ENCODE results near the gene GTF2I.
"Not testable (repeated sequence)": the region's sequence is repeated elsewhere in the genome, so short reads cannot be mapped to it uniquely, and the experiment has no call there.

The GTF2I gene

DNA sequence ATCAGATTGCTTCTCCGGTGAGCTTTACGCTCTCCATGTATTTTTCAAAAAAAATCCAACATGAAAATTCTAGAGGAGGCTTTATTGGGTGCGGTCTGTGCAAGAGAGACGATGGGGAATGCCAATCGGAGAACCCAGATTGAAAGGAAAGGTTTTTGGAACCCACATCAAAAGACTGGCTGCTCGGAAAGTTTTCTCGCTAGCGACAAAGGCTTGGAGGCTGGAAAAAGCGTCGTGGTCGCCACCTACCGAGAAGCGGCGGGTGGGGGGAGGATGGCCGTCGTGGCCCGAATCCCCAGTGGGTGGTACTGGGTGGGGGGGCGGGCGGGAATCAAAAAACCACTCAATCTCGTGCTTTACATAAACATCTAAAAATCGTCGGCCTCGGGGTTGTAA, 1.1 kb upstream of the GTF2I start:
- in situ Hi-C loops (cut with MboI; ENCODE audit: low sequenced_read_pairs, unreplicated experiment) = no loop called here
- TF ChIP-seq, protein P1, sequence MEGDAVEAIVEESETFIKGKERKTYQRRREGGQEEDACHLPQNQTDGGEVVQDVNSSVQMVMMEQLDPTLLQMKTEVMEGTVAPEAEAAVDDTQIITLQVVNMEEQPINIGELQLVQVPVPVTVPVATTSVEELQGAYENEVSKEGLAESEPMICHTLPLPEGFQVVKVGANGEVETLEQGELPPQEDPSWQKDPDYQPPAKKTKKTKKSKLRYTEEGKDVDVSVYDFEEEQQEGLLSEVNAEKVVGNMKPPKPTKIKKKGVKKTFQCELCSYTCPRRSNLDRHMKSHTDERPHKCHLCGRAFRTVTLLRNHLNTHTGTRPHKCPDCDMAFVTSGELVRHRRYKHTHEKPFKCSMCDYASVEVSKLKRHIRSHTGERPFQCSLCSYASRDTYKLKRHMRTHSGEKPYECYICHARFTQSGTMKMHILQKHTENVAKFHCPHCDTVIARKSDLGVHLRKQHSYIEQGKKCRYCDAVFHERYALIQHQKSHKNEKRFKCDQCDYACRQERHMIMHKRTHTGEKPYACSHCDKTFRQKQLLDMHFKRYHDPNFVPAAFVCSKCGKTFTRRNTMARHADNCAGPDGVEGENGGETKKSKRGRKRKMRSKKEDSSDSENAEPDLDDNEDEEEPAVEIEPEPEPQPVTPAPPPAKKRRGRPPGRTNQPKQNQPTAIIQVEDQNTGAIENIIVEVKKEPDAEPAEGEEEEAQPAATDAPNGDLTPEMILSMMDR (IDR thresholded peaks at IDR 0.05; ENCODE audit: borderline replicate concordance, control extremely low read depth, extremely low read depth, insufficient read depth, missing control alignments) = peak; percentile 54
- DNase-seq (ENCODE audit: low spot score) = no peak

DNA sequence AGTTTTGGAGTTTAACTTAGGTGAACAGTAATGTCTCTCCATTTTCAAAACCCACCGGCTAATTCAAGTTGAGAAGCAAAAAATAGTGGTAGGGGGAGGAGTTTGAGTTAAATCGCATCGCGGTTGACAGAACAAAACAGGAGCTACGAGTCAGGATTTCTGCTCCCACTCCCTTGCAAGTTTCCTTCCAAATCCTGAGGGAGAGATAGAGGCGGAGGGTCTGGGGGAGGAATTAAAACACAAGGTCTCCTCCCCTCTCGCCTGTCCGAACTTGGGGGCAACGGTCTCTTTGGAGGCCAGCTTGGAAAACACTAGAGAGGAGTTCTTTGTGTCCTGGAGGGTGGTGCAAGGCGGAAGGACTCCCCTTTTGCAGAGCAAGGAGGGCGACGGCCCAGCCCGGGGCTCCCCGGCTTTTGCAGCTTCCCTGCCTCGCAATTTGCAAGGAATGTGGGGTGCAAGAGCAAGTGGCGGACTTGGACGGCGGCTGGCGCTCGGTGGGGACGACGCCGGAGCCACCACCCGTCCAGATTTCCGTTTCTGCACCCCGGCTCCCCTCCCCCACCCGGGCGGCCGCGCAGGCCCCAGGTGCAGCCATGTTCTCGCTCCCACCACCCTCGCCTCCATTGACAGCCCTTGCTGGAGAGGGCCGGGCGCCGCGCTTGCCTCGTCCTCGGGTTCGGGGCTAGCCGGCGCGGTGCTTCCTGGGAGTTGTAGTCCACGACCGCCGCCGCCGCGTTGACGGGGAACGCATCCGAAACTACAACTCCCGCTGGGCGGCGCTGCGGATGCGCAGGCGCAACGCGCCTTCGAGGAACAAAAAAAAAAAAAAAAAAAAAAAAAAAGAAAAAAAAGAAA, 454 bp upstream of the GTF2I start:
- peak; percentile 94 for DNase-seq (ENCODE audit: low spot score)
- TF ChIP-seq, protein P1 (IDR thresholded peaks at IDR 0.05; ENCODE audit: borderline replicate concordance, control extremely low read depth, extremely low read depth, insufficient read depth, missing control alignments) = peak; percentile 10
- in situ Hi-C loops (cut with MboI; ENCODE audit: low sequenced_read_pairs, unreplicated experiment) = no loop called here

DNA sequence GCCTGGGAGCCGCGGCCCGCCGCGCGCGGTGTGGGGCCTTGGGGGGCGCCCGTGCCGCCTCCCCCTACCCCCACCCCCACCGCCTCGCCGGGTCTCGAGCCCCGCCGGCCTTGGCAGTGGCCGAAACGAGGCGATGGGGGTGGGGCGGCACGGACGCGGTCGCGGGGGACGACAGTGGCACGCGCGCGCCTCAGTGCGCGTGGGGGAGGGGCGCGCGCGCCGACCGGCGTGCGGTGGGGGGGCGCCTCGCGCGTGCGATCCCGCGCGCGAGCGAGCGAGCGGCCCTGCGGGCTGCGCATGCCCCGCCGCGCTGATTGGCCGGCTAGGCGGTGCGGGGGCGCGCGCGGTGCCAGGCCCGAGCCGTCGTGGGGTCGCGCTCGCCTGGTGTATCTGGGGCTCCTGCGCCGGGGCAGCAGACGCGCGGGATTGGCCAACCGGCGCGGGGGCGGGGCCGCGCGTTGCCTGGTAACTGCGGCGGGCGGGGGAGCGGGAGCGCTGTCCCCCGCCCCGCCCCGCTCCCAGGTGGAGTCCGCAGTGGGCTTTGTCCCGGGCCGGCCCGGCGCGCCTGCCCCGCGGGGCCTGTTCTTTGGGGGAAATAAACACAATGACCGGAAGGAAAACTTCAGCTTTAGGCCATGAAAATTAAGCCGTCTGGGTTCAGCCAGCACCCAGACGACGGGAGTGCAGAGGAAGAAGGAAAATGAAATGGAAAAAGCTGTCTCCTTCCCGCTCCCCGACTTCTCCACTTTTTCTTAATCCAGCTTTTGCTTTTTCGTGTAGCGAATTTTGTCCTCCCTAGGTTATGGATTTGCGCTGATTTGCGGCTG, 873 bp downstream of the GTF2I start:
- DNase-seq (ENCODE audit: low spot score) = peak; percentile 93
- TF ChIP-seq, protein P1 (IDR thresholded peaks at IDR 0.05; ENCODE audit: borderline replicate concordance, control extremely low read depth, extremely low read depth, insufficient read depth, missing control alignments) = no peak
- in situ Hi-C loops (cut with MboI; ENCODE audit: low sequenced_read_pairs, unreplicated experiment) = no loop called here

DNA sequence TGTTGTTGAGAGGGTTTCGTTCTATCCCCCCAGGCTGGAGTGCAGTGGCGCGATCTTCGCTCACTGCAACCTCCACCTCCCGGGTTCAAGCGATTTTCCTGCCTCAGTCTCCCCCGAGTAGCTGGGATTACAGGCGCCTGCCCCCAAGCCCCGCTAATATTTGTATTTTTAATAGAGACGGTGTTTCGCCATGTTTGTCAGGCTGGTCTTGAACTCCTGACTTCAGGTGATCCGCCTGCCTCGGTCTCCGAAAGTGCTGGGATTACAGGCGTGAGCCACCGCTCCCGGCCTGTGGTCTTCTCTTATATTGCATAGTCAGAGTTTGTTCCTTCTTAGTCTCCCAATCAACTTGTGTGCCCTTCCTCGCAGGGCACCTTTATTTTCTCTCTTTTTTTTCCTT, 2.7 kb downstream of the GTF2I start:
- DNase-seq (ENCODE audit: low spot score); in situ Hi-C loops (cut with MboI; ENCODE audit: low sequenced_read_pairs, unreplicated experiment): not testable (repeated sequence)

DNA sequence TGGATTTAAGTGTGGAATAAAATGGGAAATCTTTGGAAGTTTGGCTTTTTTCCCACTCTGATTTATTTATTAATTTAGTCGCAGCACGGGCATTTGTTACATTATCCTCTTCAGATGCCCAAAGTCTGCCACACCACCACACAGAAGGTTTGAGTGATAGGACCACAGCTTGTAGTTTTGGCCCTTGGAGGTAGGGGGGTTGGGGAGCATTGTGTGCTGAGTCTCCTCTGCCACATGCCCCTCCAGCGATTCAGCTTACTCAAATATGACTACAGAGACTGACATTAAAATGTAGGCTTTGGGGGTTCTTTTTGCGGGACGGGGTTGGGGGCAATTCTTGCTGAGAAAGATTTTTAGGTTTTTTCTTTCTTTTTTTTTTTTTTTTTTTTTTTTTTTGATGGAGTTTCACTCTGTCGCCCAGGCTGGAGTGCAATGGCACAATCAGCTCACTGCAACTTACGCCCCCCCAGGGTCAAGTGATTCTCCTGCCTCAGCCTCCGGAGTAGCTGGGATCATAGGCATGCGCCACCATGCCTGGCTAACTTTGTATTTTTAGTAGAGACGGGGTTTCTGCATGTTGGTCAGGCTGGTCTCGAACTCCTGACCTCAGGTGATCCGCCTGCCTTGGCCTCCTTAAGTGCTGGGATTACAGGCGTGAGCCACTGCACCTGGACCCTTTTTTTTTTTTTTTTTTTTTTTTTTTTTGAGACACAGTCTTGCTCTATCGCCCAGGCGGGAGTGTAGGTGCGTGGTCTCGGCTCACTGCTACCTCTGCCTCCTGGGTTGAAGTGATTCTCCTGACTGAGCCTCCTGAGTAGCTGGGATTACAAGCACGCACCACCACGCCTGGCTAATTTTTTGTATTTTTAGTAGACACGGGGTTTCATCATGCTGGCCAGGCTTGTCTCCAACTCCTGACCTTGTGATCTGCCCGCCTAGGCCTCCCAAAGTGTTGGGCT, 4.6 kb downstream of the GTF2I start:
- peak; percentile 45 for DNase-seq (ENCODE audit: low spot score)
- in situ Hi-C loops (cut with MboI; ENCODE audit: low sequenced_read_pairs, unreplicated experiment) = not testable (repeated sequence)

DNA sequence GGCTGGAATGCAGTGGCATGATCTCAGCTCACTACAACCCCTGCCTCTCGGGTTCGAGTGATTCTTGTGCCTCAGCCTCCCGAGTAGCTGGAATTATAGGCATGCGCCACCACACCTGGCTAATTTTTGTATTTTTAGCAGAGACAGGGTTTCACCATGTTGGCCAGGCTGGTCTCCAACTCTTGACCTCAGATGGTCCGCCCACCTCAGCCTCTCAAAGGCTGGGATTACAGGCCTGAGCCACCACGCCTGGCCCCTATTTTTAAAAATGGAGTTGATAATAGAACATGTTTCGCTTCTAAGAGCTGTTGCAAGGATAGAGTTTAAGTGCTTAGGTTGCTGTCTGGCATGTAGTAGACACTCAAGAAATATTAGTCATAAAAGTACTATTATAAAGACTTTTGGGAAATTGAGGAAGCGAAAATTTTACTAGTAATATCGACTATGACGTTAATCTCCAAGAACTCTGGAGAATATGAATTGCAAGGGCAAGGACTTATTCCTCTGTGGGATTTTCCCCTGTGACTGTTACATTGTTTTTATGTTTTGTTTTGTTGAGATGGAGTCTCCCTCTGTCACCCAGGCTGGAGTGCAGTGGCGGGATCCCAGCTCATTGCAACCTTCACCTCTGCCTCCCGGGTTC, 7.9 kb downstream of the GTF2I start:
- no peak for DNase-seq (ENCODE audit: low spot score)
- in situ Hi-C loops (cut with MboI; ENCODE audit: low sequenced_read_pairs, unreplicated experiment) = no loop called here
- TF ChIP-seq, protein P1 (IDR thresholded peaks at IDR 0.05; ENCODE audit: borderline replicate concordance, control extremely low read depth, extremely low read depth, insufficient read depth, missing control alignments) = no peak

DNA sequence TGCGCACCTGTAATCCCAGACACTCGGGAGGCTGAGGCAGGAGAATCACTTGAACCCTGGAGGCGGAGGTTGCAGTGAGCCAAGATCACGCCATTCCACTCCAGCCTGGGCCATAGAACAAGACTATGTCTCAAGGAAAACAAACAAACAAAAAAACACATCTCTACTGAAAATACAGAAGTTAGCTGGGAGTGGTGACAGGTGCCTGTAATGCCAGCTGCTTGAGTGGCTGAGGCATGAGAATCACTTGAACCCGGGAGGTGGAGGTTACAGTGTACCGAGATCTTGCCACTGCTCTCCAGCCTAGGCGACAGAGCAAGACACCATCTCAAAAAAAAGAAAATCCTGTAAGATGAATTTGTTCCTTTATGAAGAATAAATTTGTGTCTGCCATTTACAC, 9.5 kb downstream of the GTF2I start:
- DNase-seq (ENCODE audit: low spot score); in situ Hi-C loops (cut with MboI; ENCODE audit: low sequenced_read_pairs, unreplicated experiment): not testable (repeated sequence)

DNA sequence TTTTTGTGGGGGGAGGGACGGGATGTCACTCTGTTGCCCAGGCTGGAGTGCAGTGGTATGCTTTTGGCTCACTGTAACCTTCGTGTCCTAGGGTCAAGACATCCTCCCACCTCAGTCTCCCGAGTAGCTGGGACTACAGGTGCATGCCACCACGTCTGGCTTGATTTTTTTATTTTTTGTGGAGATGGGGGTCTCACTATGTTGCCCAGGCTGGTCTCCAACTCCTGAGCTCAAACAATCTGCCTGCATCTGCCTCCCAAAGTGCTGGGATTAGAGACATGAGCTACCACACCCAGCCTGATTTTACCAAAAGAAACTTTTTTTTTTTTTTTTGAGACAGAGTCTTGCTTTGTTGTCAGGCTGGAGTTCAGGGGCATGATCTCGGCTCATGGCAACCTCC, 10.0 kb downstream of the GTF2I start:
- in situ Hi-C loops (cut with MboI; ENCODE audit: low sequenced_read_pairs, unreplicated experiment) = not testable (repeated sequence)

More for the DNA sequence above, 10.0 kb downstream of the GTF2I start:
- DNase-seq (ENCODE audit: low spot score) = not testable (repeated sequence)

Data from GM13976 (cell line).